Endothelial cell of umbilical vein (primary cell): Measurements from ENCODE around the gene CAPN7. TPM values are rescaled to one million over a fixed set of nuclear protein-coding genes. Genes with fewer than 3 reads are reported as not detected.

ENCODE experiments used
- BruUV-seq: library from RNA; stranded (reverse); fragments of 400-500 nt; replicated peaks from 2 replicates; lab custom pipeline; 2021; lab: Mats Ljungman, UMichigan
- CTCF ChIA-PET: fragments of 300-600, 350-600 bp; sonication (Branson Sonifier 250); formaldehyde crosslinking; loops from one replicate; lab custom pipeline; 2021; ENCODE audit warnings: antibody characterized with exemption, inconsistent platforms; lab: Charles Lee
- POLR2A ChIA-PET: fragments of 300-600, 350-600 bp; sonication (Branson Sonifier 250); formaldehyde crosslinking; loops from one replicate; lab custom pipeline; 2021; ENCODE audit warnings: antibody characterized with exemption, inconsistent platforms; lab: Charles Lee
- DNase-seq: peaks from one replicate; pipeline ENCODE4 v3.0.0-alpha.2; 2011; ENCODE audit warnings: low read depth, low spot score
- FAIRE-seq: peaks from 2 replicates; lab custom pipeline; 2011; peaks lifted over from hg19 to GRCh38; lab: Jason Lieb, UNC
- H2AFZ ChIP-seq: 2 replicates; pipeline ENCODE4 v1.6.0; 2012; ENCODE audit warnings: low read depth, low read length, control low read depth, inconsistent platforms
- H3K27ac ChIP-seq: 2 replicates; pipeline ENCODE4 v1.5.1; 2011; ENCODE audit warnings: low read depth, mild to moderate bottlenecking, control low read depth, low read length, moderate library complexity; ENCODE audit not compliant: insufficient read depth
- H3K27me3 ChIP-seq, 2 experiments: 2 replicates each; pipeline versions ENCODE4 v1.6.0 to v1.6.1; 2011; ENCODE audit warnings: low read length in 2 of 2, mixed read lengths in 1 of 2; ENCODE audit not compliant: control insufficient read depth in 2 of 2, insufficient read depth in 2 of 2
- H3K36me3 ChIP-seq, 2 experiments: 2 replicates in 1 of 2; 3 replicates in 1 of 2; pipeline ENCODE4 v1.5.1; 2011; ENCODE audit warnings: low read length in 2 of 2, mild to moderate bottlenecking in 1 of 2, moderate library complexity in 1 of 2; ENCODE audit not compliant: control insufficient read depth in 2 of 2, insufficient read depth in 2 of 2; ENCODE audit errors: extremely low read depth in 1 of 2
- H3K4me1 ChIP-seq: 3 replicates; pipeline ENCODE4 v1.5.1; 2011; ENCODE audit warnings: mild to moderate bottlenecking, low read length; ENCODE audit not compliant: control insufficient read depth, insufficient read depth; ENCODE audit errors: extremely low read depth
- H3K4me2 ChIP-seq: 2 replicates; pipeline ENCODE4 v1.6.1; 2011; ENCODE audit warnings: low read length, control low read depth, mixed read lengths; ENCODE audit not compliant: insufficient read depth
- H3K4me3 ChIP-seq, 3 experiments: fragments of 200-600 bp in 1 of 3; sonication (generic), shearing (Covaris generic) in 1 of 3; replicated peaks in 1 of 3; 2 replicates each; pipeline ENCODE4 v1.5.1; 2011 to 2016; ENCODE audit warnings: control low read depth in 3 of 3, low read length in 3 of 3, mild to moderate bottlenecking in 2 of 3, inconsistent platforms in 1 of 3, low read depth in 1 of 3, moderate library complexity in 1 of 3; ENCODE audit not compliant: insufficient read depth in 1 of 3
- H3K79me2 ChIP-seq: 2 replicates; pipeline ENCODE4 v1.6.0; 2012; ENCODE audit warnings: low read length, inconsistent platforms; ENCODE audit not compliant: control insufficient read depth, insufficient read depth
- H3K9ac ChIP-seq: replicated peaks from 2 replicates; pipeline ENCODE3; 2011; ENCODE audit warnings: low read length, control low read depth; ENCODE audit not compliant: insufficient read depth; ENCODE audit errors: extremely low read depth
- H3K9me1 ChIP-seq: replicated peaks from 3 replicates; pipeline ENCODE4 v1.6.0; 2011; ENCODE audit warnings: mild to moderate bottlenecking, low read length; ENCODE audit not compliant: control insufficient read depth, insufficient read depth; ENCODE audit errors: extremely low read depth
- H3K9me3 ChIP-seq: replicated peaks from 2 replicates; pipeline ENCODE4 v1.5.1; 2012; ENCODE audit warnings: low read length, inconsistent platforms; ENCODE audit not compliant: control insufficient read depth, insufficient read depth
- H4K20me1 ChIP-seq: replicated peaks from 2 replicates; pipeline ENCODE3; 2011; ENCODE audit warnings: mild to moderate bottlenecking, low read length; ENCODE audit not compliant: control insufficient read depth, insufficient read depth; ENCODE audit errors: extremely low read depth
- EZH2 ChIP-seq: IDR thresholded peaks from 2 replicates; pipeline ENCODE4 v1.6.1; 2012; ENCODE audit warnings: borderline replicate concordance, low read depth, mild to moderate bottlenecking, moderate library complexity, low read length, inconsistent platforms; ENCODE audit not compliant: severe bottlenecking
- FOS ChIP-seq: IDR thresholded peaks from 2 replicates; pipeline ENCODE4 v1.6.1; 2011; ENCODE audit warnings: mild to moderate bottlenecking, low read length, moderate library complexity, borderline replicate concordance; ENCODE audit not compliant: insufficient read depth
- GATA2 ChIP-seq: IDR thresholded peaks from 2 replicates; pipeline ENCODE4 v1.7.0; 2011; ENCODE audit warnings: low read depth, mild to moderate bottlenecking, moderate library complexity, mixed read lengths, low read length; ENCODE audit not compliant: insufficient read length, insufficient read depth
- JUN ChIP-seq: IDR thresholded peaks from 2 replicates; pipeline ENCODE4 v1.6.1; 2011; ENCODE audit warnings: borderline replicate concordance, low read depth; ENCODE audit not compliant: insufficient read length, insufficient read depth
- MYC ChIP-seq: IDR thresholded peaks from one replicate; pipeline ENCODE4 v1.6.1; 2011; ENCODE audit warnings: mild to moderate bottlenecking, low read depth, low read length
- POLR2A ChIP-seq: IDR thresholded peaks from 2 replicates; pipeline ENCODE4 v1.6.1; 2012; ENCODE audit warnings: low read depth, mild to moderate bottlenecking, control low read depth, low read length
- POLR2AphosphoS5 ChIP-seq: IDR thresholded peaks from 2 replicates; pipeline ENCODE4 v1.6.1; 2012; ENCODE audit warnings: low read depth, mild to moderate bottlenecking, control low read depth, low read length, moderate library complexity; ENCODE audit not compliant: insufficient read depth
- dilution Hi-C: fragments of 300-500 bp; cut with MboI; formaldehyde crosslinking; loops from one replicate; pipeline ENCODE4 v1.15.0; 2019; ENCODE audit warnings: low sequenced_read_pairs; ENCODE audit not compliant: extremely low pct_ligation_motif_present
- intact Hi-C: fragments of 100-400 bp; cut with micrococcal nuclease; formaldehyde crosslinking; loops from one replicate; pipeline ENCODE4 v1.10.0; 2022
- polyA plus RNA-seq, 4 experiments: library from polyadenylated mRNA; depleted of rRNA in 3 of 4; stranded (reverse) in 3 of 4; unstranded in 1 of 4; fragments of >200 nt; gene quantifications; 2 replicates each; pipeline versions ENCODE4 v1.2.1 to v1.2.3, GENCODE V29; 2011 to 2012; ENCODE audit warnings: missing spikeins in 1 of 4
- total RNA-seq: library from RNA; stranded (reverse); gene quantifications from 2 replicates; pipeline ENCODE4 v1.2.3, GENCODE V29; 2021
- TF ChIP-seq, protein P1 (sequence below): IDR thresholded peaks from 2 replicates; pipeline ENCODE4 v1.6.1; 2011; ENCODE audit not compliant: insufficient read depth, insufficient read length
- TF ChIP-seq, protein P2 (sequence below), 2 donors: IDR thresholded peaks; 1 replicate in 1 of 2; 2 replicates in 1 of 2; pipeline ENCODE4 v1.5.1; 2011; ENCODE audit warnings: low read length in 2 of 2, mild to moderate bottlenecking in 2 of 2, moderate library complexity in 2 of 2, control low read depth in 1 of 2, inconsistent platforms in 1 of 2, low read depth in 1 of 2; ENCODE audit not compliant: insufficient read depth in 1 of 2; ENCODE audit errors: extremely low read depth in 1 of 2

Gene CAPN7
- total and polyA plus RNA-seq, 2 donors (not counting 3 experiments of a cell fraction or from before 2014, with no cell fraction given) = 13.2 to 32.7 TPM

DNA sequence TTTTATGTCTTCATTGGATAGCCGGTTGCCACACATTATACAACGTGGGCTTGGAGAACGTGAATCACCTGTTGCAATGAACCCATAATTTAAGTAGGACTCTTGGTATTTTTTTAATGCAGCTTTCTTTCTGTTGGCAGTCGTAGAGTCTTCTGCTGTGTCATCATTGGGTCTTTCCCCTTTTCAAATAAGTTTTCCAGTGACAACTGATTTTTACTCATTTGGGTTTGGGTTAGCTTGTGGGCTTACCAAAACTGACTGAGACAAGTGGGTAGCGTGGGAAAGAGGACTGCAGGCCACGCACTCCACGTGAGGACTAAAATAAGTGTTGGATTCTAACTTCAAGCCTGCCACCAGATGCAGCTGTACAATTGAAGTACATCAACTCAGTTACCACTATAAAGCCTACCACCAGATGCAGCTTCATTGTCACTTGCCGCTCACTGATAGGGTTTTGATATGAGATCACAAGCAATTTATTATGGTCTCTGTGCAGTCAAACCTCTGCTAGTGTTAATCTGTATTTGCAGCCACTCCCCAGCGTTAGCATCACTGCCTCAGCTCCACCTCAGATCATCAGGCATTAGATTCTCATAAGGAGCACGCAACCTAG is 6.4 kb upstream of the CAPN7 start:
- Histone ChIP-seq H2AFZ (no peak overlapping the region), H3K9me3 (no peaks in the 10 kb centered on the region), H4K20me1 (no peaks in the 10 kb centered on the region), H3K4me2 (no peak overlapping the region), H3K27ac (no peak overlapping the region), H3K27me3 (peaks cover 14 to 20% of the 10 kb centered on the region in 2 experiments), H3K9ac (no peak overlapping the region), H3K36me3 (no peaks in the 10 kb centered on the region), H3K79me2 (no peaks in the 10 kb centered on the region), H3K4me1 (no peaks in the 10 kb centered on the region), H3K4me3 (no peak overlapping the region), H3K9me1 (no peaks in the 10 kb centered on the region)
- no peak for FAIRE-seq
- intact Hi-C loops = loop anchor here (5.0 kb wide), 1 partner anchor 848 kb away; no protein-coding TSS in a partner anchor
- ChIA-PET CTCF (interaction anchor here (1.1 to 2.3 kb wide), 7 partner anchors 68 to 613 kb away, joined by 3 to 15 read pairs (median 4); no protein-coding TSS in a partner anchor), POLR2A (no interaction called here)
- BruUV-seq = no TSS peak
- TF ChIP-seq, protein P1, sequence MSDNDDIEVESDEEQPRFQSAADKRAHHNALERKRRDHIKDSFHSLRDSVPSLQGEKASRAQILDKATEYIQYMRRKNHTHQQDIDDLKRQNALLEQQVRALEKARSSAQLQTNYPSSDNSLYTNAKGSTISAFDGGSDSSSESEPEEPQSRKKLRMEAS = no peak
- TF ChIP-seq GATA2 = no peak
- no peak for TF ChIP-seq POLR2A
- TF ChIP-seq EZH2 = no peak
- TF ChIP-seq FOS = no peak
- TF ChIP-seq, protein P2, sequence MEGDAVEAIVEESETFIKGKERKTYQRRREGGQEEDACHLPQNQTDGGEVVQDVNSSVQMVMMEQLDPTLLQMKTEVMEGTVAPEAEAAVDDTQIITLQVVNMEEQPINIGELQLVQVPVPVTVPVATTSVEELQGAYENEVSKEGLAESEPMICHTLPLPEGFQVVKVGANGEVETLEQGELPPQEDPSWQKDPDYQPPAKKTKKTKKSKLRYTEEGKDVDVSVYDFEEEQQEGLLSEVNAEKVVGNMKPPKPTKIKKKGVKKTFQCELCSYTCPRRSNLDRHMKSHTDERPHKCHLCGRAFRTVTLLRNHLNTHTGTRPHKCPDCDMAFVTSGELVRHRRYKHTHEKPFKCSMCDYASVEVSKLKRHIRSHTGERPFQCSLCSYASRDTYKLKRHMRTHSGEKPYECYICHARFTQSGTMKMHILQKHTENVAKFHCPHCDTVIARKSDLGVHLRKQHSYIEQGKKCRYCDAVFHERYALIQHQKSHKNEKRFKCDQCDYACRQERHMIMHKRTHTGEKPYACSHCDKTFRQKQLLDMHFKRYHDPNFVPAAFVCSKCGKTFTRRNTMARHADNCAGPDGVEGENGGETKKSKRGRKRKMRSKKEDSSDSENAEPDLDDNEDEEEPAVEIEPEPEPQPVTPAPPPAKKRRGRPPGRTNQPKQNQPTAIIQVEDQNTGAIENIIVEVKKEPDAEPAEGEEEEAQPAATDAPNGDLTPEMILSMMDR (IDR thresholded peaks at IDR 0.05; ENCODE audit: extremely low read depth in 1 of 2, insufficient read depth in 1 of 2, low read depth in 1 of 2, low read length in 2 of 2) = no peak
- TF ChIP-seq JUN = no peak
- no peak for TF ChIP-seq MYC
- TF ChIP-seq POLR2AphosphoS5 = no peak
- dilution Hi-C loops = no loop called here
- no peak for DNase-seq
